GM12801 (cell line): ENCODE results near the gene GALNT10.

Experiments used
- CTCF ChIP-seq: IDR thresholded peaks from one replicate; pipeline ENCODE4 v1.5.1; 2011; ENCODE audit warnings: control low read depth; ENCODE audit not compliant: insufficient read length; ENCODE audit errors: extremely low read depth

The GALNT10 gene

GRCh38 chr5:154349626-154350264 lies 159.2 kb downstream of the GALNT10 start:
- TF ChIP-seq CTCF: no peak

- TF ChIP-seq CTCF: no peak
Measured at GRCh38 chr5:154351141-154351540, 160.6 kb downstream of the GALNT10 start.

DNA sequence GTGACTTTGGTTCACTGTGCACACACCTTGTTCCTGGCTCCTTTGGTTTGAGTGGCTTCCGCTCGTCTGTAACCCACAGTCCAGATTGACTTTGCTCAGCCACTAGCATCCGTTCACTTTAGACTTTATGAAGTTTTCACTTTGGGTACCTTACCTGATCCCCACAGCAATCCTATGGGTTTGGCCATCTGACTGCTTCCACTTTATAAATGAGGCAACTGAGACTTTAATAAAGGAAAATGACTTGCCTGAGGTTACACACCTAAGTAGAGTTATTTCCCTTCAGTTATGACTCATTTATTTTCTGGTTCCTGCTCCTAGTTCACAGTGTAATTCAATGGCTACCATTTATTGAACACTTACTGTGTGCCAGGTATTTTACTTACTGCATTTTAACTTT lies 161.0 kb downstream of the GALNT10 start:
- TF ChIP-seq CTCF: no peak

DNA sequence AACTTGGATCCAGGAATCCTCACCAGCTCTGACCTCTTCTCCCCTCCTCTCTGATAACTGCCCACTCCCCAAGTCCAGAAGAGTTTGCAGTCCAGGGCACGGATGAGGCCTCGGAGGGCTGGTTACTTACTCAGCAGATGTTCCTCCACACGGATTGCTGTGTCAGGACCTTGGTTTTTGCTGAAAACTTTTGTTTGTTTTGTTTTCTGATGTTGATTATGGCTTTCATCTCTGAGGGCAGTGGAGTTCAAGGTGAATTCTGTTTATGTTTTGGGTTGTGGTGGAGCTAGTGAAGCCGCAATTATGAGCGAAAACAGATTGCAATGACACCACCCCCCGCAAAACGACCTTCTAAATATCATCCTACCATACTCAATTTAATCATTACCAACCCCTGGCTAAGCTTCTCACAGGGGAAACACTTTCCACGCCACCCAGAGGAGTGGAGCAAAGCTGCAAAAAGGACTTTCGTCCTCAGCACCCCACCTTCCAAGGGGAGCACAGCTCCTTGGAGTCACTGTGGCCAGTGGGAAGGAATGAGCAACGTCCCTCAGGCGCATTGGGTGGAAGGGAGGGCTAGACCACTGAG lies 162.5 kb downstream of the GALNT10 start:
- TF ChIP-seq CTCF: no peak

DNA sequence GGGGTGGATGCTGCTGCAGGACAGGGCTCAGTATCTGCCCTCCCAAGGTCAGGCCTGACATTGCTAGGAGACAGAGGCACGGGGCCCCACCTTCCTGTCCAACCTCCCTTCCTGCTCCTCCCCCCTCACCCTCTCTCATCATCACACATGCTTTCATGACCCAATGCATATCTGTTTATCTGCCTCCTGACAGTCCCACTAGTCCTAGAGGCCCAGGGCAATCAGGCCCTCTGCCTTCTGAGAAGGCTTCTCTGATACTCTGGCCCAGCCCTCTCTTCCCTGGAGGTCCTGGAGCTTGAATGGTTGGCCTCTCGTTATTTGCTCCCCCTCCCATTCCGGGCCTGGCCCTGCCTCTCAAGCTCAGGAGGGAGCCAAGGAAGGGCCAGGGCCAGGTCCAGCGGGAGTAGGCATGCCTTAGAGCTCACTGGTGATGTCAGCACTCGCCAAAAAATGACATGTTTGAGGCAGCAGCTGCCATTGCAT lies 164.6 kb downstream of the GALNT10 start:
- no peak for TF ChIP-seq CTCF

GRCh38 chr5:154356020-154356655 lies 165.6 kb downstream of the GALNT10 start:
- no peak for TF ChIP-seq CTCF

GRCh38 chr5:154356958-154357357 lies 166.4 kb downstream of the GALNT10 start:
- no peak for TF ChIP-seq CTCF
